Measurements from ENCODE around the gene XPNPEP3.
"Not testable (repeated sequence)": the region's sequence is repeated elsewhere in the genome, so short reads cannot be mapped to it uniquely, and the experiment has no call there.

Gene XPNPEP3

DNA sequence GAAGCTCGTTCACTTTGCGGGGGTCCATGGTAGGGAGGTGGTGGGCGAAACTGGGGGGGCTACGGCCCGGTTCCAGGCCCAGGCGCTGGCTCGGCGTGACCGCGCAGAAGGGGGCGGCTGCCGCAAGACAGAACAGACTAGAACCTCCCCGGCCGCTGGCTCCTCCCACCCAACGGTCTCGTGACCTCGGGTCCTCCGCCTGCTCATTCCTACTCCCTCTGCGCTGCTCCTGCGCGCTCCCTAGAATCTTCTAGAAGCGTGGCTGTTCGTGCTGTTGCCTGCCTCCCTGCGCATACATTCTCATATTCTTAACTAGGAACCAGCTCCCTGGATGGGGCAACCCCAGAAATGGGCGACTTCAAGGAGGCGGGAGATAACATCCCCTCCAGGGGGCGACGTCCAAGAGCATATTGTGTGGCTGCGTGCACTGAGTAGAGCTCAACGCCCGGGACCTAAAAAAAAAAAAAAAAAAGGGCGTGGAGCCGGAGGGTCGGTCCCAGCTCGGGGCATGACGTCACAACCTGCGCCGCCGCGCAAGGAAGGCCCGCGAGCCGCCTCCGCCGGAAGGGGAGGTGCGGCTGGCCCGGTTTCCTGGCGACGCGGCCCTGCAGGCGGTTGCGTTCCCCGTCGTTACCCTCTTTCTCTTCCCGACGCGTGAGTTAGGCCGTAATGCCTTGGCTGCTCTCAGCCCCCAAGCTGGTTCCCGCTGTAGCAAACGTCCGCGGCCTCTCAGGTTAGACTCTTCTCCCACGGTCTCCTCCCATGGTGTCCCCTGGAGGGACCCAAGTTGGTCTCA, at the start of gene XPNPEP3, which contains the start of gene ST13:
XPNPEP3 (plus strand) TSS at position 636 of the 796 bp plus-strand sequence; CDS start at position 670, 34 bp downstream.
ST13 (minus strand) TSS at position 127 of the 796 bp plus-strand sequence; CDS start at position 28, 99 bp downstream.
- DNase-seq (ENCODE audit: low read depth), result peak; percentile 94

DNA sequence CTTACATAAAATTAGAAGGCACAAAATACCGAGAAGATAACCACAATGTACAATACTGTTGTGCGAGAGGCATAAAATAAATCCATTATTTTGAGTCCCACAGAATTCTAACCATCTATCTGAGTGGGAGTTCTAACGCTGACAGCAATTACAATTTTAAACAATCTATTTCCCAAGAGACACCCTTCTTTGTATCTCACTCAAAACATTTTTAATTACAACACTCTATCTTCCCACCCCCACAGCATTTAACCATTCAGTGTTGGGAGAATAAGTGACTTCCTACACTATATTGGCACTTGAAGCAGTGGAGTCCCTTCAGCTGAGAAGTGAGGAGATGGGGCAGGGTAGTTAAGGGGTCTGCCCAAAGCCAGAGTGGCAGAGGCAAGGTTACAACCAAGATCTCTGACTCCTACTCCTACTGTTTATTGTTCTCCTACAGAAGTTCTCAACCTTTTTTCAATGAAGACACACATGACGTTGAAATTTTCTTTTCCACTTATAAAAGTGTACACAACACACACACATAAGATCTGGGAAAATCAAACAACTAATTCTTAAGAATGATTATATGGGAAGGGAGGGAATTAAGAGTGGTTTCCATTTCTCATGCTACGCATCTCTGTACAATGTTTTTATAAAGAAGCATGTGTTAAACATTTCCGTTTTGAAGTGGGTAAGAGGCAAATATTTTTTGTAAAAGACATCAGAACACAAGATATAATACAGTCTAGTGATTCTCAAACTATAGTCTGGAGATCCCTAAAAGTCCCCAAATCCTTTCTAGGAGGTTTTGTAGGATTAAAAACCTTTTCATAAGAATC, 48.7 kb upstream of the XPNPEP3 start:
- no peak for DNase-seq (ENCODE audit: low read depth)

DNA sequence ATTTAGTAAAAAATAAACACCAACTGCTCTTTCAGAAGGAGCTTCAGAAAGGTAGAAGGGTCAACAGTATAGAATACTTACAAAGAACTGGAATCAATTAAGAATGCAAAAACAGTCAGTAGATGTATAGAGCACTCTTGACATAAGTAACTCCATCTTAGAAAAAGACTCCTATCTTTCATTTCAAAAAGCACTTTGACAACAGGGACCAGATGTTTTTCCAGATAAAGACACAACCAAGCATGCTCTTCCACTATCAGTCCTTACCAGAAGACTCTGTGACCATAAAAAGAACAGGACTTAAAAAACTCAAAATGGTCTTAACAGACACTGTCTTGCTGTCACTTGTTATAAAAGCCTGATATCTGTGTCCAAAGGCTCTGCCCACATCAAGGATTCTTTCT, 43.0 kb upstream of the XPNPEP3 start:
- DNase-seq (ENCODE audit: low read depth), result no peak

DNA sequence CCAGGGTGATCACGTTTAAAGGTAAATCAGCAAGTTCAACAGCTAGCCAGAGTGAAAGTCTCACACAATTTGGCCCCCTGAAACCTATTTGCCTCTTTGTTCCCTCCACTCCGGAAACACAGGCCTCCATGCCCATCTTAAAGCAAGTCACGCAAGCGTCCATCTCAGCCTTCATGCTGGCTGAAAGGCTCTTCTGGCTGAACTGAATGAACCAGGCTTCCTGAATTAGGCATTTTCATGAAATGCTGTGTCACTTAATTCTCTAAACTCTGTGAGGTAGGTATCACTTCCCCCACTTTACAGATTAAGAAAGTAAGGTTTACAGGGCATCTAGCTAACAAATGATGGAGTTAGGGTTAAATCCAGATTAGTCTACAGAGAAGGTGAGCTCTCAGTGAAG, 39.2 kb upstream of the XPNPEP3 start:
- no peak for DNase-seq (ENCODE audit: low read depth)

DNA sequence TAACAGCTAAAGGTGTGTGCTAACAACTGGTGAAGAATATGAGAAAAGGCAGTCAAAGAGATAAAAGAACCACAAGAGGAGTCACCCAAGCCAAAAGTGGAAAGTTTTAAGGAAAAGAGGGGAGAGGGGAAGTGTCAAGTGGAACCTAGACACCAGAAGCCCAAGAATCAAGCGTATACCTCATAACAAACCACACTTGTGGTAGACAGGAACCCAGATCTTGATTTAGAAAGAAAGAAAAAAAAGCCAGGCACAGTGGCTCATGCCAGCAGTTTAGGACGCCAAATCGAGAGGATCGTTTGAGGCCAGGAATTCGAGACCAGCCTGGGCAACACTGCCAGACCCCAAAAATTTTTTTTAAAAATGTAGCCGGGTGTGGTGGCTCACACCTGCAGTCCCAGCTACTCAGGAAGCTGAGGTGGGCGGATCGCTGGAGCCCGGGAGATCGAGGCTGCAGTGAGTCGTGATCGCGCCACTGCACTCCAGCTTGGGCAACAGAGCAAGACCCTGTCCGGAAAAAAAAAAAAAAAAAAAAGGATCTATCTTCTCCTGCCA, 38.7 kb upstream of the XPNPEP3 start:
- DNase-seq (ENCODE audit: low read depth), result no peak

DNA sequence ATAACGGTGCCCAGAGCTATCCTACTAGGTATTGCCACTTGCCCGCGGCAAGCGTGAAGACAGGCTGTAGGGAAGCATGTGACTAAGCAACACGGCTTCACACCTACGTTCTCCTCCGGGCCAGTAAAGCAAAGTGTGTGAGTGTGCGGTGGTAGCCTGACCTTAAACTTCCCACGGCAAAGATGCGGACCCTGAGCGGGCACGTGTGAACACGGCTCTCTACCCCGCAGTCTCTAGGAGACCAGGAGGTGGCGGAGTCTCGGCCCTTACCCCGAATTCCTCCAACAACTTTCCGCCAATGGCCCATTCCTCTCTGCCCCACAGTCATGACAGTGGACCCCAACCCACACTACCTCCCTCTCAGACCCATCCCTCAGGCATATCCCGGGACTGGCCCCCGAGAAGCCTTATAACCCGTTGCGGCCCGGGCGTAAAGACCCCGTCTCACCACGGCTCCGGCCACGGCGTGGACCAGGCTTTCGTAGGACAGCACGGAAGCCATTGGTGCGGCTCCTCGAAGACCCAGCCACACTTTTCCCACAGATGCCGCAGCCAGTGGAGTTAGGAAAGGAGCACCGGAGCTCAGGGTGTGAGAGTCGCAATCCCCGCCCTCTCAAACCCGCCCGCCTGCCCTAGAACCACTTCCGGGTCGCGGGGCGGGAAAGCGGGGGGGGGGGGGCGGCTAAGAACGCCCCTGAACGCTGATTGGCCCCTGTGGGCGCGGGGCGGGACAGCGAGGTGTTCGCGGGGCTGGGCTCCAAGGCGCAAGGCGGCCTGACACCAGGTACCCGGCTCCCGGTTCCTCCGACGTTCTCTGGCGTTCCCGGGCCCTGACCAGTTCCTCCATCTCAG, 38.0 kb upstream of the XPNPEP3 start, which contains the start of gene SLC25A17:
SLC25A17 (minus strand) TSS at position 600 of the 852 bp plus-strand sequence; CDS start at position 502, 98 bp downstream.
- DNase-seq (ENCODE audit: low read depth), result peak; percentile 78

DNA sequence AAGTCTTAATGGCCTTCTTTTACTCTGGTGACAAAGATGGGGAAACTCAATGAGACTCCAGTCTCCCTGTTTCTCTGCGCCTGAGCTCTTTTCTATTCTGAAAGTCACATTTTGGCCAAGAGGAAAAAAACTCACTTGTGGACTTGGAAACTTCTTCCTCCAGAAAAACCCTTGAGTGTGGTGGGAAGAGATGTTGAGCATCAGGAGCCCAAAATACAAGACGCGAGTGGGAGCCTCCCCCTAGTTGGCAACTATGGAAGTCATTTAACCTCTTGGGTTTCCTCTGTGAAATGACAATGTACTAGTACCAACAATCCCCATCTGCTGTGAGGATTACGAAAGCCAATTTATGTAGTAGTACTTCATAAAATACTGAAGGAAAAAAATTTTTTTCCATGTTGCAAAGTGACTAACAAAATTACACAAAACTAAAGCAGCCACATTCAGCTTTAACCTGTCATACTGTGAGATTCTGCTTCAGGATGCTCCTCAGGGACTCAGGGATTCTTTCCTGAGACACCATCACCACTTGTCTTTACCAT, 37.3 kb upstream of the XPNPEP3 start:
- no peak for DNase-seq (ENCODE audit: low read depth)

DNA sequence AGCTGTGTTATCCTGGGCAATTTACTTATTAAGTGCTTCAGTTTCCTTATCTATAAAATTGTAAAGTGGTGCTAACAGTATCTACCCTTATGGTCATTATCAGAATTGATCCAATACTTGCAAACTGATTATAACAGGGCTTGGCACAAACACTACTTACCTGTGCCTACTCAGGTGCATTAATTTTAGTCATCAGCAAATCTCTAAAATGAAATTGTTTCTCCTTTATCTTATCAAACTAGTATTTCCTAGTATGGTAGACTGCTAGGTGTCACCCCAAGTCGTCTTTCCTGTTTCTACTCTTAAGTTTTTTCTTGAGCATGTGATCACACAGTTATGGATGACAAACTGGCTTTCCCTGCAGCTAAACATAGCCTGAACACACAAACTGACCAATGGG, 33.5 kb upstream of the XPNPEP3 start:
- DNase-seq (ENCODE audit: low read depth), result no peak

DNA sequence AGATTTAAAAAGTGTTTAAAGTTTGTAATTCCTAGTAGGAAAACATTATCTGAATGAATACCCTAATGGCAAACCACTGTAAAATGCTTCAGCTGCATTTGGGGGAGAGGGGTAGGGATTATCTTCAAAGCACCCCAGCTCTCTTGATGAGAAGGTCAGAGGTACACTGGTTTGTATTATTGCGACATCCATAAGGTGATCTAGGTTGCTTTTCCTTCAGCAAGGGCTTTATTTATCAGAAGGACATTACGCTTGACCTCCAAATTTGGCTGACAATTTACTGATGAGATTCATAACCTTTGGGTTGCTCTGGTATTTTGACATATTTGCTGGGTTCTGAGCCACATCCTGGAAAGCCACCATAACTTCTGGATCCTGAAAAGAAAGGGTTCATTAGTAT, 30.7 kb upstream of the XPNPEP3 start:
- DNase-seq (ENCODE audit: low read depth), result not testable (repeated sequence)

DNA sequence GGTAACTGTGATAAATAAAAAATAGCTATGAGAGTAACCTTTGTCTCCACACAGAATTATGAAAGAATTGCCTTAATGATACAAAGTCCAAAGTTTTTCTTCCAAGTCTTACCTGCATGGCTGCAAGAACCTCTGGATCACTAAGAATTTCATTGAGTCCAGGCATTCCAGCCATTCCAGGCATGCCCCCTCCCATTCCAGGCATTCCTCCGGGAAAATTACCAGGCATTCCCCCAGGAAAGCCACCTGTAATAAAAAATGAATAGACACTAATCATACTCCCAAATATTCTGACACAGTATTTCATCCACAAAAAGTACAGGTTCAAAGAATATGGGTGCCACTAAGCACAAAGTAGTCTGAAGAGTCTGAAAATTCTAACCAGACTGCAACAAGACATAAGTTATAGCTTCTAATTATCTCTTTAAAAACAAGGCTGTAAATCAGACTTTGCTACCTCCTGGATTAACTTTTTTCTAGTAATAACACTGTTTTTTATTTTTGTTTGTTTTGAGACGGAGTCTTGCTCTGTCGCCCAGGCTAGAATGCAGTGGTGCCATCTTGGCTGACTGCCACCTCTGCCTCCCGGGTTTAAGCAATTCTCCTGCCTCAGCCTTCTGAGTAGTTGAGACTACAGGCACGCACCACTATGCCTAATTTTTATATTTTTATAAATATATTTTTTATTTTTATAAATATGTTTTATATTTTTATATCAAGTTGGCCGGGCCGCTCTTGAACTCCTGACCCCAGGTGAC, 29.8 kb upstream of the XPNPEP3 start:
- no peak for DNase-seq (ENCODE audit: low read depth)

DNA sequence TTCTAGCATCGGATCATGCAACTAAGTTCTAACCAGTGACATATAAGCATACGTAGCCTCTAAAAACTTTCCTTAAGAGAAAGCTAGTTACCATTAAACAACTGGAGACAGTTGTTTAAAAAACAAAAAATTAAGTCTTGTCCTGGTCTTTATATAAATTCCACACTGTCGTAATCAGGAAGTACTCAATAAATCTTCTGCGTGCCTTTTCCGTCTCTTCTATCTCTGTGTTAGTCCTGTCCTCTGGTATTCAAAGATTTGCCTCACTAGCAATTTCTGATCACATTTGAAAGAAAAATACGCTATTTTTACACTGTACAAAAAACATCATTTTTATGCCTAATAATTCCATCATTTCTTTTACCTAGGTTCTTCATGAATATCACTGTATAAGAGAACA, 27.8 kb upstream of the XPNPEP3 start:
- no peak for DNase-seq (ENCODE audit: low read depth)

DNA sequence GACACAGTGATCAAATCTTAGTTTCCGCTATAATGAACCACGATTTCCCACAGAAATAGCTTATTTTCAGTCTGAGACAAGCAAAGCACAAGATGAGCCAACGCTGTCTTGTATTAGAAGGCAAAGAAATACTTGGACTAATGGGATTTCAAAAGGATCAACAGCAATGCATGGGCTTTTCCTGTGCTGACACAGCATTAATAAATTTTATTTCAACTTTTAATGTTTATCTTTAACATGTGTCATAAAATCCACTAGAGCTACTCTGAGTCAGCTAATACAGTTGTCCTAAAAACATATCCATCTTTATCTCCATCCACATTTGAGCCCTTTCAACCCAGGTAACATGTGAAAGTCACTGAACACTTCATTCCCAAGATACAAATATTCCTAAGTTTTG, 22.3 kb upstream of the XPNPEP3 start:
- no peak for DNase-seq (ENCODE audit: low read depth)

DNA sequence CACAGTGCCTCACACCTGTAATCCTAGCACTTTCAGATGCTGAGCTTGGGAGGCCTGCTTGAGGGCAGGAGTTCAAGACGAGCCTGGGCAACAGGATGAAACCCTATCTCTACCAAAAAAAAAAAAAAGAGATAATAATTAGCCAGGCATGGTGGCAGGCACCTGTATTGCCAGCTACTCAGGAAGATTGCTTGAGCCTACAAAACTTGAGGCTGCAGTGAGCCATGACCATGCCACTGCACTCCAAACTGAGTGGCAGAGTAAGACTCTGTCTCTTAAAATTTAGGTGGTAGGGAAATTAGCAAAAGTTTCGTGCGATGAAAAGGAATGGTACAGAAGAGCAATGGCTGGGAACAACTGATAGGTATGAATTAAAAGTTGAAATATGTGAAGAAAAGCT, 18.5 kb upstream of the XPNPEP3 start:
- no peak for DNase-seq (ENCODE audit: low read depth)

DNA sequence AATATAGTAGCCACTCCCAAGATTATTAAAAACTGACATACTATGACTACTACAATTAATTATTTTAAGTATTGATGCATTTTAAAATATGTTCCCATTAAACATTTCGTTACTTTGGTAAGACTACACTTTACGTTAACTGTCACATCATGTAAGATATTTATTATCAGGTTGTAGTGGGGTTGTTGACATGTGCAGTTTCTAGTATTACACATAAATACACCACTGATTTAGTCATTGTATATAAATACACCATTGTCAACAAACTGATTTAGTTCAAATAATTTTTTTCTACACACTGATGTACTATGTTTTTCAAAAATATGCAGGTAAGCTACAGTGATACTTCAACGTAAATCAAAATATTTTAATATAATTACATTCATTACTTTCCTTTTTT, 12.0 kb upstream of the XPNPEP3 start:
- DNase-seq (ENCODE audit: low read depth), result no peak

DNA sequence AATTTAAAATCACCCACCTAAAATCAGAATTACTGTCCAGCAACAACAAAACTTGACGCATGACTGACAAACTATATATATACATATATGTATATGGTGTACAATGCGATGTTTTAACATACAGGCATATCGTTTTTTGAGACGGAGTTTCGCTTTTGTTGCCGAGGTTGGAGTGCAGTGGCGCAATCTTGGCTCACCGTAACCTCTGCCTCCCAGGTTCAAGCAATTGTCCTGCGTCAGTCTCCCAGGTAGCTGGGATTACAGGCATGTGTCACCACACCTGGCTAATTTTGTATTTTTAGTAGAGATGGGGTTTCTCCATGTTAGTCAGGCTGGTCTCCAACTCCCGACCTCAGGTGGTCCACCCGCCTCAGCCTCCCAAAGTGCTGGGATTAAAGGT, 11.1 kb upstream of the XPNPEP3 start:
- not testable (repeated sequence) for DNase-seq (ENCODE audit: low read depth)

DNA sequence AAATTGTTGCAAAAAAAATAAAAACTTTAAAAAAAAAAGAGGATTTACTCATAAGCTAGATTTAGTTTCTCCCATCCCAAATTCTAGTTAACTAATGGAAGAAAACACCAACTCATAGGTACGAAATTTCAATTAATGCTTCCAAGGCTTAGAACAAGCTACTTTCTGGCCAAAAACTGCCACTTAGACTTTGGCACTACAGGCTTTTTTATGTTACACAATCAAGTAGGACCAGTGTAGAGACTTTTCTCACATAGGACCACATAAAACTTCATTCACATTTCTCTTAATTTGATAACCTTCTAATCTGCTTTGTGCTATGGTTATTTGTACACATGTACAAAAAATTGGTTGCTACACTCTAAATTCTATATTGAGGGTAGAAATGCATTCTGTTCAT, 3.6 kb upstream of the XPNPEP3 start:
- DNase-seq (ENCODE audit: low read depth), result no peak

DNA sequence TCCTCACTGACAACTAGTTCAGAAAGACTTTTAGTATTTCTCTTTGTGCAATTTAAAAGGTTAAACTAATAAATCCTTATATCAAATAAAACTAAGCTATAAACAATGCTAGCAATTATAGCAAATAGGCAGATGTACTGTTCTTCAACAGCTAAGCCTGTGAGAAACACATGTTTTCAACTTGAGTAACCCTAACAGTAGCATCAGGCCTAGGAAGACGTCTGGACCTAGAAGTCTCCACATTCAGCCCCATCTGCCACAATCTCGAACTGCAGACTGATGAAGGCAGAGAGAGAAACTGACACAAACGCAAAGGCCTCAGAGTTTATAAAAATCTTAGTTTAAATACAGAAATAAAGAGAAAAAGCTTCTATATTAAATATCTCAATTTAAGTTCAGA, 3.0 kb upstream of the XPNPEP3 start:
- no peak for DNase-seq (ENCODE audit: low read depth)

DNA sequence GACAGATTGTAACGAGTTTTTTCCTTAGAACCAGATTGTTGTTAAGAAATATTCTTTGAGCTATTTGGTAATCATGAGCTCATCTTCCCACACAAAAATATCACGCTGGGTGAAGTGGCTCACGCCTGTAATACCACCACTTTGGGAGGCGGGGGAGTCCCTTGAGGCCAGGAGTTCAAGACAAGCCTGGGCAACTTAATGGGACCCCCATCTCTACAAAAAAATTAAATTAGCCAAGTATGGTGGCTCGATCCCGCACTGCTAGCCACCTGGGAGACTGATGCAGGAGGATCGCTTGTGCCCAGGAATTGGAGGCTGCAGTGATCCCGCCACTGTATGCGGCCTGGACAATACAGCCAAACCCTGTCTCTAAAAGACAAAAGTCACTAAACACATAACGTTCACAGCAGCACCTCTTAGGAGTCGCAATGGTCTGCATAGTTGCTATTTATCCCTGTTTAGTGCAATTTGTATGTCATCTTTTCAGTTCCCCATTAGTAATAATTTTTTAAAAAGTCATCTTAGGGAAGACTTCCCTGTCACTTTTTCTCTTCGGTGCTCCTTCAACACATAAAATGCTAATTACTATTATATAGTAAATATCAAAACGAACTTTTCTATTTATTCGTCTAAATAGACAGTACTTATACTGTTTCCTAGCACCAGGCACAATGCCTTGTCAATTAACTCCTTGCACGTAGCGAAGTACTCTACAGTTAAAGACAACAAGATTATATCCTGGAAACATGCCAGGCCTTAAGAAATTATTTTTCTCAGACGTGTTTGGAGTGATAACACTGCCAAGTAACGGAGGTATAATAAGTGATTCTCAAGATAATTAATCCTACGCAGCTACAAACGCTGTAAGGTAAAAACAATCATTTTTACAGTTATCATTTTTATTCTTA, 1.6 kb upstream of the XPNPEP3 start:
- no peak for DNase-seq (ENCODE audit: low read depth)

DNA sequence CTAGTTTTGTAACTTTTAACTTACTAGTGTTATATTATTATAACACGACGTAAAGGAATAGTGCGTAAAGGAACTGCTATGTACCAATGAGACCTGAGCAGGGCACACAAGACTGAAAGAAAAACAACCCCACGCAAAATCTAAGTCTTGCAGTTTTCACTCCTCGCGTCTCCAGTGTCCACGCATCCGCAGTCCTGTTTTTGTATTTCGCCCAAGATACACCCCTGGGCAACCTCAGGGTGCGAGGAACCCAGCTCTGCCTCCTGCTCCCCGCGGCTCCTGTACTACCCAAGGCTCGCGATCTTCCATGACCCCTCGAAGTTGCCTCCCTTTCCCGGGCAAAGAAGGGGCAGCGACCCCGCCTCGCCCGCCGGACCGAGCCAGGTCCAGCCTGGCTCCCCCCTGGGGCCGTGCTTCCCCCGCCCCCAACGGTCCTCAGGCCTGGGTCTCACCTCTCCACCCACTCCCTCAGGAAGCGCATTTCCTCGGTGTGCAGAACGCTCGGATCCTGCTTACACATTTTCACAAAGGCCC, 902 bp upstream of the XPNPEP3 start:
- peak; percentile 3 for DNase-seq (ENCODE audit: low read depth)

All from T-helper 22 cell (primary cell).